AG04449 (cell line): ENCODE results near the gene FNDC3B.

Source experiments
- CTCF ChIA-PET: fragments of 350-600 bp; formaldehyde crosslinking; extraction: SDS; loops from one replicate; lab custom pipeline; 2021; ENCODE audit warnings: antibody characterized with exemption; lab: Yijun Ruan, JAX
- POLR2A ChIA-PET: fragments of 400-600, 350-600 bp; formaldehyde crosslinking; extraction: SDS; loops from one replicate; lab custom pipeline; 2020; ENCODE audit warnings: antibody characterized with exemption, inconsistent platforms; lab: Yijun Ruan, JAX
- DNase-seq: peaks from one replicate; pipeline ENCODE4 v3.0.0-alpha.2; 2010; ENCODE audit warnings: low read depth, low spot score
- H3K4me3 ChIP-seq: 2 replicates; pipeline ENCODE4 v1.5.1; 2011; ENCODE audit warnings: low read depth, mild to moderate bottlenecking, control low read depth, low read length
- TF ChIP-seq, protein P1 (sequence below): IDR thresholded peaks from one replicate; pipeline ENCODE4 v1.5.1; 2011; ENCODE audit warnings: mild to moderate bottlenecking, moderate library complexity, low read length, control low read depth, inconsistent platforms; ENCODE audit not compliant: insufficient read depth; ENCODE audit errors: missing control alignments

FNDC3B gene

DNA sequence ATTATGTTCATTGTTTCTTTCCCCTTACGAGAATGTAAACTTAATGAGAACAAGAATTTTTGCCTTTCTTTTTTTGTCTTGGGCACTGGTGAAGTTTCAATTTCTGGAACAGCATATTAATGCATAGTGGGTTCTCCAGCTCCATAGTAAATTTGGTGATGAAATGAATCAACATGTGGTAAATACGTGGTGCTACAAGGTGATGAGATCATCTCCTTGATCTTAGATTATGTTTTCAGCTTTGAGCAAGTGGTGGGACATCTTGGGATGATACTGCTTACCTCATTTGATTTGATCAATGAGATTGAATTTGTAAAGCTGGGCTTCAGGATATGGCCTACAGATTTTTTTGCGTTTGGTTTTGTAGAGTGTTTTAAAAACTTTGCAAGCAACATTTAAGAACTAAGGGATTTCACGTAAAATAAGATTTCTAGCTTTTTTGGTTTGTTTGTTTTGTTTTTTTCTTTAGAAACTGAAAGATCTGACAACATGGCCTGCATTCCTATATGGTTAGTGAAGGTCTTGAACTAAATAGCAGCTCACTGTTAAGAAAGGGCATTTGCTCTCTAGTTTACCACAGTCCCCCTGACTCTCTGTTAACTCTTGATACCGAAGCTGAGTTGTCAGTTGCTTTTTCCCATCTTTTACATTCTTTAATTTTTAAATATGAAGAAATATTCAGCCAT, 45.6 kb downstream of the FNDC3B start:
- POLR2A ChIA-PET, result interaction anchor here (1.2 kb wide), 1 partner anchor 10 kb away, joined by 4 read pairs; no protein-coding TSS in a partner anchor
- CTCF ChIA-PET, result interaction anchor here (1.0 kb wide), 1 partner anchor 17 kb away, joined by 3 read pairs; no protein-coding TSS in a partner anchor
- TF ChIP-seq, protein P1, sequence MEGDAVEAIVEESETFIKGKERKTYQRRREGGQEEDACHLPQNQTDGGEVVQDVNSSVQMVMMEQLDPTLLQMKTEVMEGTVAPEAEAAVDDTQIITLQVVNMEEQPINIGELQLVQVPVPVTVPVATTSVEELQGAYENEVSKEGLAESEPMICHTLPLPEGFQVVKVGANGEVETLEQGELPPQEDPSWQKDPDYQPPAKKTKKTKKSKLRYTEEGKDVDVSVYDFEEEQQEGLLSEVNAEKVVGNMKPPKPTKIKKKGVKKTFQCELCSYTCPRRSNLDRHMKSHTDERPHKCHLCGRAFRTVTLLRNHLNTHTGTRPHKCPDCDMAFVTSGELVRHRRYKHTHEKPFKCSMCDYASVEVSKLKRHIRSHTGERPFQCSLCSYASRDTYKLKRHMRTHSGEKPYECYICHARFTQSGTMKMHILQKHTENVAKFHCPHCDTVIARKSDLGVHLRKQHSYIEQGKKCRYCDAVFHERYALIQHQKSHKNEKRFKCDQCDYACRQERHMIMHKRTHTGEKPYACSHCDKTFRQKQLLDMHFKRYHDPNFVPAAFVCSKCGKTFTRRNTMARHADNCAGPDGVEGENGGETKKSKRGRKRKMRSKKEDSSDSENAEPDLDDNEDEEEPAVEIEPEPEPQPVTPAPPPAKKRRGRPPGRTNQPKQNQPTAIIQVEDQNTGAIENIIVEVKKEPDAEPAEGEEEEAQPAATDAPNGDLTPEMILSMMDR, result no peak
- H3K4me3 ChIP-seq, result no peak overlapping the region
- no peak for DNase-seq

DNA sequence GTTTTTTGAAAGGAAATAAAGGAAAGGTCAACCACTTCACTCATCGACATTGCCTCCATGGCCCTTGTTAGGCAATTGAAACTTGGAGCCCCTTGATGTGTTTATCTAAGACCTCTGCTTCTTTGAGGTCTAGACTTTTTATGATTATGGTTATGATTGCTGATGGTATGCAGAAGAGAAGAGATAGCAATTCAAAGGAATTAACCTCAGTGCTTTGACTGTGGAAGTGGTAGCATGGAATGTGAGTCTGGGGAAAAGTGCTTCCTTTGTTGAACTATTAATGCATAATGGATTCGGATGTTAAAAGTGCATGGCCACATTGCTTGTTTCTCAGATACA, 46.1 kb downstream of the FNDC3B start:
- POLR2A ChIA-PET, result interaction anchor here (1.2 kb wide), 1 partner anchor 10 kb away, joined by 4 read pairs; no protein-coding TSS in a partner anchor
- no peak overlapping the region for H3K4me3 ChIP-seq
- CTCF ChIA-PET, result interaction anchor here (1.0 kb wide), 1 partner anchor 17 kb away, joined by 3 read pairs; no protein-coding TSS in a partner anchor
- no peak for DNase-seq
- TF ChIP-seq, protein P1, result no peak

- TF ChIP-seq, protein P1, result no peak
- H3K4me3 ChIP-seq, result no peak overlapping the region
- ChIA-PET CTCF (no interaction called here), POLR2A (no interaction called here)
- DNase-seq, result no peak
Observed at GRCh38 chr3:172086071-172086470, 46.7 kb downstream of the FNDC3B start.

GRCh38 chr3:172087198-172087597, 47.8 kb downstream of the FNDC3B start:
- H3K4me3 ChIP-seq, result no peak overlapping the region
- no peak for DNase-seq
- TF ChIP-seq, protein P1, result no peak
- ChIA-PET POLR2A (no interaction called here), CTCF (no interaction called here)

DNA sequence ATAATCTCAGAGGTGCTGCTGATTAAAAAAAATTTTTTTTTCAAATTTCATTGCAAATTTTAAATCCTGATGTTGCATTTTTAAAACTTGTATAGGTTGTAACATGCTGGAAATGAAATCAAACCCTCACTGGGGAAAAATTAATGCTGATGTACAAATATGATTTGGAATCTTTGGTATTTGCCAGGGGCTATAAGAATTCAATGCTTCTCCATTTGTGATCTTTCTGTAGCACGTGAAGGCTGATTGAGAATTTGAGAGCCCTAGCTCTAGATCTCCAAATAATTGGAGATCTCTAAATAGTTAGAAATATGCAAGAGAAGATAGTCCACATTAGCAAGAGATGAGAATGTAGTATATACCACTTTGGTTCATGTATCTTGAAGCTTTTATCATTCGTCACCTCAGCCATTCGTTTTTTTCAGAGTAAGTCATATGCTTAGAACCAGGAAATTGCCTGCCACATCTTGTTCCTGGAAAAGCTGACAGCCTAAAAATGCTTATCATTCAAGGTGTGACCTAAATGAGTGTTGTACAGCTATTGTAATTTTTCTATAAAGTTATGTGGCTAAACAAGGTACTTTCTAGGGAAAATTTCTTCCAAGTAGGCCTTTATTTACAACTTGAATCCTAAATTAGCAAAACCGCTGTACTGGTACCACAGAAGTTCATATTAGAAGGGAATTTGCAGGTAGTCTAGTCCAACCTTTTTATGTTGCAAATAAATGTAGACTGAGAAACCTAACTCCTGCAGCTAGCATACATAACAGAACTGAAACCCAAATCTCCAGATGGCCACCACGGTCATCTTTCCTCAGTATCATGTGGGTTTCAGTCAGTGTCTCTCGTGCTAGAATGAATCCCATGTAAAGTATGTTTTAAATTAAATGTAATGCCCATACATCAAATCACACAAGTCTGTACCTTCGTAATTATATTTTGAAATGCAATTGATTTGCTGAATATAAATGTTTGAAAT, 48.5 kb downstream of the FNDC3B start:
- ChIA-PET CTCF (interaction anchor here (0.6 kb wide), 1 partner anchor 212 kb away, joined by 3 read pairs; no protein-coding TSS in a partner anchor), POLR2A (no interaction called here)
- TF ChIP-seq, protein P1, result no peak
- no peak overlapping the region for H3K4me3 ChIP-seq
- DNase-seq, result no peak

DNA sequence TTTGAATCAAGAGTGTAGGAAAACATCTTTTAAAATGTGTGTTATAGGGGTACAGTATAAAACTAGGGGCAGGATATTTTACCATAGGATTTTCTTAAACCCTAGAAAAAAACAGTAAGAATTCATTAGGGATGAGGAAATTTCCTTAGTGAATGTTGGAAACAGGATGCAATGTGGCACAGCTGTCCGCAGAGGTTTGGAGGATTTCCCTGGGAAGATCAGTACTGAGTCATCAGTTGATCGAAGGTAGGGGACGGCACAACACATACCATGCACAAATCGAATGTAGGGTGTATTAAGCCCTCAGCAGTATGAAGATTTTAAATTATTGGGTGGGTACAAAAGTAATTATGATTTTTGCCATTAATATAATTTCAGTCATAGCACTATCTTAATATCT, 49.9 kb downstream of the FNDC3B start:
- TF ChIP-seq, protein P1, result no peak
- no peak for DNase-seq
- POLR2A ChIA-PET, result no interaction called here
- CTCF ChIA-PET, result no interaction called here
- no peak overlapping the region for H3K4me3 ChIP-seq
